Stimulated activated CD8-positive, alpha-beta memory T cell treated with anti-CD3 and anti-CD28 coated beads, Interleukin-4, amount 100 ng/mL, for 24 hours (primary cell): Measurements from ENCODE around the gene COL5A1.

Experiments
- DNase-seq: peaks from one replicate; pipeline ENCODE4 v3.0.0-alpha.2; 2020; ENCODE audit warnings: low read depth

COL5A1 gene

GRCh38 chr9:134607971-134608370 lies 33.6 kb upstream of the COL5A1 start:
- no peak for DNase-seq

- no peak for DNase-seq
Observed at GRCh38 chr9:134611046-134611445, 30.6 kb upstream of the COL5A1 start.

GRCh38 chr9:134612309-134612708 lies 29.3 kb upstream of the COL5A1 start:
- no peak for DNase-seq

GRCh38 chr9:134612715-134613114 lies 28.9 kb upstream of the COL5A1 start:
- no peak for DNase-seq

DNA sequence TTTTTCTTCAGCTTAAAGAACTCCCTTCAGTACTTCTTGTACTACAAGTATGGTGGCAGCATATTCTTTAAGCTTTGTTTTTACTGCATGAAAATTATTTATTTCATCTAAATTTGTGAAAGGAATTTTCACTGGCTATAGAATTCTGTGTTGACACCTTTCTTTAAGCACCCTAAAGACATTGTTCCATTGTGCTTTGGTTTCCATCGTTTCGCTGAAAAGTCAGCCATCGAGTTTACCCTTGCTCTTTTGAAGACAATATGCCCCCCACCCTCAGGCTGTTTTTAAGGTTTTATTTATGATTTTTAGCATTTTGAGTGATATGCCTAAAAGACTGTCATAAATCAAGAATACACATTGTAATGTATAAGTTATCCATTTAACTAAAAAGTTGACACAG lies 27.3 kb upstream of the COL5A1 start:
- no peak for DNase-seq

DNA sequence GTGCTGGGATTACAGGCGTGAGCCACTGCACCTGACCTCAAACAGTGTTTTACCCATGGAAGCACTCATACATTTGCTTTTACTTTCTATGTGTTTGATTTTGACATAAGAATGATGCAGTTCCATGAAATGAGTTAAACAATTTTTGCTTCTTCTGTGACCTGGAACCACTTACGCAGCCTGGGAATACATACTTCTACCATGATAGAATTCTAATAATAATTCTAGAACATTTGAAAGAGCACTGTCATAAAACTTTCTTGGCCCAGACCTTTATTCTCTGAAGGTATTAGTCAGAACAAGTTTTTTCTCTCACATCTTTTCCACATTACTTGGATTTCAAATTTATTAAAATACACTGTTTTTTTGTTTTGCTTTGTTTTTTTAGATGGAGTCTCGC lies 25.3 kb upstream of the COL5A1 start:
- no peak for DNase-seq

DNA sequence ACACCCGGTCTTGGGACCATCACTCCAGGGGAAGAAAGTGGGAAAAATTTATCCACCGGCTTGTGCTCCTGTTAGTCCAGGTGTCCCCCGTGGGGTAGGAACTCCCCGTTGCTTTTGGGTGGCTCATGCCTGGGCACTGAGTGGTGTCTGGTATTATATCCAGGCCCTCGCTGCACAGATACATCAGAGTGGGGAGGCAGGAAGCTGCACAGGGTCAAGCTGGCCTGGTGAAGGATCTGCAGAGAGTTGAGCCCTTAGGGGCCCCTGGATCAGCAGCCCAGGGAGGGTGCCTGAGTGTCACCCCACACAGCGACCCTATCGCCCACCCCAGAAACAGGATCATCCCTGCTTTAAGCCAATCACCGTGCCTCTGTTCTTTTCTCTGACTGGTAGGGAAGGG lies 24.4 kb upstream of the COL5A1 start:
- no peak for DNase-seq

GRCh38 chr9:134617836-134618162 lies 23.8 kb upstream of the COL5A1 start:
- DNase-seq = no peak

DNA sequence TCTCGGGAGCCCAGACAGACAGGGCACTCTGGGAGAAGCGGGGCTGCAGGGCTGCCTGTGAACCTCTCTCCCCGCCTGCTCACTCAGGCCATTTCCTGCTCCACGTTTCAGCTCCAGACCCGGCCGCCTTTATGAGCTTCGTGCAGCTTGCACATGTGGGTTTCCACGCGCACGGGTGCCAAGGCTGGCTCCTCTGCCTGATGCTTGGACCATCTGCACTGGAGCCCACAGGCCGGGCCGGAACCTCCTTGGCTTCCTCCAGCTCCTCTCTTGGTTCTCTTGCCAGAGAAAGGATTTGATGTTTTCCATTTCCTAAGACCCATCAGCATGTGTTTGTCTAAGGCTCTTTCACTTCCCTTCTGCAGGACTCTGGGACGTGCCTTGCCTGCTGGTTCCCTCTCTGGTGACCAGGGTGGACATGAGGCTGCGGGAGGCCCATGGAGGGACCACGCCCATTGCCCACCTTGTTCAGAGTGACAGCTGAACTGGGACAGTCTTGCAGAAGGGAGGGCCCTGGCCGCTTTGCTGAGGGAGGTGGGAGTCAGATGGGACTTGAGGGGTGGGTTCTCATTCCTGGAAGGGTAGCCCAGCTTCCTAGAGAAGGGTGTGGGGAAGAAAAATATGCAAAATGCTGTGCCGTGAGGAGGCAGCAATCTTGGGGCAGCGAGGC lies 23.3 kb upstream of the COL5A1 start:
- no peak for DNase-seq

DNA sequence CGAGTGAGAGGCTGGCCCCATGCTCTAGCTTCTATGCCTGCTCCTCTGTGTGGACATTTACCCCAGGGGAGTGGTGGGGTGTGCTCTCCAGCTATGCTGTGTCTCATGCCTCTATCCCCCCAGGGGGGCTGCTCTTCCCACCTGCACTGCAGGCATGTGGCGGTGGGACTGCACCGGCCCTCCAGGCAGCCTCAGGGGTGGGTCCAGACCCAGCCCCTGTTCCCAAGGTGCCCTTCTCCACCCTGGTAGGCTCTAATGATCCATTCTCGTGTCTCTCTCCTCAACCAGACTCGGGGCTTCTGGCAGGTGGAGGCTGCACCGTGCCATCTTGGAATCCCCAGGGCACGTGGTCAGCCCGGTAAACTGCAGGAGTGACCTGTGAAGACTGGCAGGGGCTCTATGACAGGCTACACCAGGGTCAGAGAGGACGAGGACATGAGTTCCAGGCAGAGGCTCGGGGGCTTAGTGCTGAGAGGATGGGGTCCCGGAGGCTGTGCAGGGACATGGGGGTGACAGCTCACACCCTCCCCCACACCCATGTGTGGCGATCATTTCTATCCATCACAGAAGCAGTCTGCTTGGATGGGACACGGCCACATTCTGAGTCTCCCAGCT lies 22.7 kb upstream of the COL5A1 start:
- no peak for DNase-seq

- no peak for DNase-seq
Observed at GRCh38 chr9:134619448-134619982, 22.1 kb upstream of the COL5A1 start.

DNA sequence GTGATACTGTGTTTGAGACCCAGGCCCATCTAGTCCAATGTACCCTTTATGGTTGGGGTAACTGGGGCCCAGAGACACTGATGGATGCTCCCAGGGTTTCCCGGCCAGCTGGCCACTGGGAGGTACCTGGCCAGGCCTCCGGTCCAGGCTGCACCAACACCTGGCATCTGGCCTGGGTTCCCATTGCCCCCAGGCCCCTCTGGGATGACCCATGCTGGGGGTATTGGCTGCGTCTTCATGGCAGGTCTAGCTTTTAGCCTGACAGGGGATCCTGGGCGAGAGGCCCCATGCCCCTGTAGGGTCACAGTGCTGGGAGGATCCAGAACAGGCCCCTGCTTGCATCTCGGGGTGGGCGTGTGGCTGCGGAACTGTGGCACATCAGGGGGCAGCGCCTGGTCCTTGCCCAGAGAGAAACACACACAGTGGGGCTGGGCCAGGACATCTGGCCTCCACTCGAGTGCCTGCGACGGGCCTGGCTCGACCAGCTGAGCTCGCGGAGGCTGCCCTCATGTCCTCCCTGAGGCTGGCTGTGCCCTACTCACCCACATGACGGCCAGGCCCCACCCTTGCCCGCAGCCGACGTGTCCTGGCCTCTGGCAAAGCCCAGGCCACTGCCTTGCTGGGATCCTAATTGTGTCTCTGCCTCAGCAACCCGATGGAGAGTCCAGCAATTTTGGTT lies 21.5 kb upstream of the COL5A1 start:
- no peak for DNase-seq

GRCh38 chr9:134620751-134621557 lies 20.6 kb upstream of the COL5A1 start:
- DNase-seq = no peak

DNA sequence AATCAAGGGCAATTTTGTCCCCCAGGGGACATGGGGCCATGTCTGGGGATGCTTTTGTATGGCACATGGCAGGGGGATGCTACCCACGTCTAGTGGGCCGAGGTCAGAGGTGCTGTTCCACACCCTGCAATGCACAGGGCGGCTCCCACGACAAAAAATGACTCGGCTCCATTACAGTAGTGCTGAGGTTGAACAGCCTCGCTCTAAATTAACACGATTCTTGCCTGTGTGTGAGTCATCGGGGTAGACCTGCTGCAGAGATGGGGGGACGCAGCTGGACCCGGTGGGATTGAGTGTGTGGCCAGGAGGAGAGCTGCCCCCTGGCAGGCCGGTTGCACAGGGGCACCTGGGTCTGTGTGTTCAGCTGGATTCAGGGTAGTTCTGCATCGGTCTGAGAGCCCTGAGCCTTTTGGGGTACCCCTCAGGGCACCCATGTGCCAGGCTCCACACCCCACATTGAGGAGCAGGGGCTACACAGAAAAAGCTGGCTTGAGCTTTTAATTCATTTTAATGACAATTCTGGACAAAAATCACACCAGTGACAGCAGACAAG lies 20.0 kb upstream of the COL5A1 start:
- DNase-seq = no peak

GRCh38 chr9:134622896-134623257 lies 18.7 kb upstream of the COL5A1 start:
- DNase-seq = no peak

GRCh38 chr9:134623258-134624066 lies 18.1 kb upstream of the COL5A1 start:
- DNase-seq = no peak

DNA sequence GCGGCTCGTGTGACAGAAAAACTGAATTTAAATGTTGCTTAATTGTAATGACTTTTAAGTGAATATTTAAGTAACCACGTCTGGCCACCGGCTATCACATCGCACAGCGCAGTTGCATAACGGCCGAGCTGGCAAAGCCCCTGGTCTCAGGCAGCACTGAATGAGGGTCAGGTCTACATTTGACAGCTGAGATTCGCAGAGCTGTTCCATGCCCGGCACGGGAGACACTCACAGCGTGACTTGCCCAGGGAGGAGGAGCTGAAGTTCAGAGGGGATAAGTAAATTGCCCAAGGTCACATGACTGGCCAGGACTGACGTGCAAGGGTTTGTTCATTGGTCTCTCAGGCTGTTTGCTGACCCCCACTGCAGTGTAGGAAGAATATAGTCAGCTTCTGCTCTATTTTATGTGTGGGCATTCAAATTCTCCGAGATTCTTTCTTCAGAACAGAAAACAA lies 17.4 kb upstream of the COL5A1 start:
- DNase-seq = no peak

GRCh38 chr9:134624621-134625181 lies 16.9 kb upstream of the COL5A1 start:
- DNase-seq = no peak

DNA sequence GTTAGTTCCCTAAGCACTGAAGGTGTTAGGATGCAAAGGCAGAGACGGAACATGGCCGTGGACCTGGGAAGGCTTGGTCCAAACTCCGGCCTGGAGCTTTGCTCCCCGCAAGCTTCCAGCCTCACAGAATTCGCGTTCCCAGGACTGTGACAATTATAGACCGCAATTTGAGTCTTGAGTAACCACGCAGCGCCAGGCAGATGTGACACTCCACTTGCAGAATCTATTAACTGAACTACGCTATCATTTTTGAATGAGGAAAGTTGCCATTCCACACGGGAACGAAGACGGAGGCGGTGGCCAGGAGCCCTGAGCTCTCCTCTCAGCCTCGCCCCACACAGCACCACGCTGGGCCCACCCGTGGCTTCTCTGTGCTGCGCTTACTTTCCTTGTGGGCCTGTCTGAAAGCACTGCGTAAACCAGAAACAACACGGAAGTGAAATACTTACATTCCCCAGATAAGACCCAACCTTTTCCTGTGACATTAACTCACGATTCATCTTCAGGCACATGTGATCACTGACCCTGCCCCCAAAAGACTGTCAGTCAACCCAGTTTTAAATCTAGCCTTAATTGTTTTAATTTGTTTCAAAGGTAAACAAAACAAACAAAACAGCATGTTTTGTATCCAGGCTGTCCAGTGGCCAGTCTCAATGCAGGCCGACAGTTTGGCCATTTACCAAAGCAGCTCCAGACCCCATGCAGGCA lies 16.1 kb upstream of the COL5A1 start:
- DNase-seq = no peak

- no peak for DNase-seq
Observed at GRCh38 chr9:134626069-134626423, 15.6 kb upstream of the COL5A1 start.
